ENCODE results near the gene KCNQ2.

KCNQ2 gene

GRCh38 chr20:63412889-63413288 lies 59.6 kb downstream of the KCNQ2 start:
- ATAC-seq: no peak
- TF ChIP-seq ESRRG (CRISPR knock-in tag; IDR thresholded peaks at IDR 0.05) (no peak), TSHZ2 (CRISPR knock-in tag; IDR thresholded peaks at IDR 0.05) (no peak), ZC3H10 (CRISPR knock-in tag; IDR thresholded peaks at IDR 0.05) (no peak), ZNF8 (CRISPR knock-in tag; IDR thresholded peaks at IDR 0.05) (no peak)

GRCh38 chr20:63411898-63412631 lies 60.4 kb downstream of the KCNQ2 start:
- ATAC-seq: no peak
- TF ChIP-seq PPARA (CRISPR knock-in tag; IDR thresholded peaks at IDR 0.05; ENCODE audit: borderline replicate concordance) (no peak), POU6F1 (CRISPR knock-in tag; IDR thresholded peaks at IDR 0.05; ENCODE audit: borderline replicate concordance, low read depth) (no peak), TSHZ2 (CRISPR knock-in tag; IDR thresholded peaks at IDR 0.05) (no peak), CSDC2 (CRISPR knock-in tag; IDR thresholded peaks at IDR 0.05) (no peak), ZFP30 (CRISPR knock-in tag; IDR thresholded peaks at IDR 0.05) (no peak), ZNF70 (CRISPR knock-in tag; IDR thresholded peaks at IDR 0.05) (no peak), ZNF8 (CRISPR knock-in tag; IDR thresholded peaks at IDR 0.05) (no peak), ARNTL (CRISPR knock-in tag; IDR thresholded peaks at IDR 0.05; ENCODE audit: borderline replicate concordance, low read depth) (no peak), ZC3H10 (CRISPR knock-in tag; IDR thresholded peaks at IDR 0.05) (no peak), PATZ1 (CRISPR knock-in tag; IDR thresholded peaks at IDR 0.05; ENCODE audit: borderline replicate concordance) (no peak), CSRNP3 (CRISPR knock-in tag; IDR thresholded peaks at IDR 0.05) (no peak), CREB5 (CRISPR knock-in tag; IDR thresholded peaks at IDR 0.05; ENCODE audit: low read depth) (no peak), ZFP3 (CRISPR knock-in tag; IDR thresholded peaks at IDR 0.05) (no peak), BACH2 (CRISPR knock-in tag; IDR thresholded peaks at IDR 0.05; ENCODE audit: borderline replicate concordance) (no peak), ESRRG (CRISPR knock-in tag; IDR thresholded peaks at IDR 0.05) (no peak), ISL1 (CRISPR knock-in tag; IDR thresholded peaks at IDR 0.05) (no peak), TCF4 (CRISPR knock-in tag; IDR thresholded peaks at IDR 0.05; ENCODE audit: borderline replicate concordance) (no peak), ZNF565 (CRISPR knock-in tag; conservative IDR thresholded peaks at IDR 0.05; ENCODE audit: low read depth) (no peak), RARB (CRISPR knock-in tag; IDR thresholded peaks at IDR 0.05) (no peak), OSR1 (CRISPR knock-in tag; IDR thresholded peaks at IDR 0.05) (no peak)

All from SK-N-SH treated with all-trans-retinoic acid at 6 μM for 48 hours (cell line).